DOHH2 (cell line): Measurements from ENCODE around the gene GUCY1A1.

ENCODE experiments used
- H3F3A ChIP-seq: fragments of 200-600 bp; sonication (generic), shearing (Covaris generic); 2 replicates; pipeline ENCODE4 v1.6.0; 2016; ENCODE audit warnings: antibody characterized with exemption, mild to moderate bottlenecking; ENCODE audit not compliant: control insufficient read depth, insufficient read depth
- H3K27ac ChIP-seq: fragments of 200-600 bp; sonication (generic); 2 replicates; pipeline ENCODE4 v1.5.1; 2014; ENCODE audit warnings: low read depth, mild to moderate bottlenecking, low read length, moderate library complexity
- H3K27me3 ChIP-seq: fragments of 200-600 bp; sonication (generic); 2 replicates; pipeline ENCODE4 v1.6.1; 2014; ENCODE audit warnings: mild to moderate bottlenecking, low read length, mixed read lengths; ENCODE audit not compliant: control insufficient read depth
- H3K36me3 ChIP-seq: fragments of 200-600 bp; sonication (generic); 2 replicates; pipeline ENCODE4 v1.6.1; 2014; ENCODE audit warnings: mild to moderate bottlenecking, low read length, moderate library complexity, mixed read lengths; ENCODE audit not compliant: control insufficient read depth
- H3K4me1 ChIP-seq: fragments of 200-600 bp; sonication (generic); 2 replicates; pipeline ENCODE4 v1.6.1; 2014; ENCODE audit warnings: mild to moderate bottlenecking, low read length, mixed read lengths; ENCODE audit not compliant: control insufficient read depth
- H3K4me2 ChIP-seq: fragments of 200-600 bp; sonication (generic); 2 replicates; pipeline ENCODE4 v1.6.0; 2014; ENCODE audit warnings: mild to moderate bottlenecking, low read length, moderate library complexity
- H3K4me3 ChIP-seq: fragments of 200-600 bp; sonication (generic); 2 replicates; pipeline ENCODE4 v1.5.1; 2014; ENCODE audit warnings: mild to moderate bottlenecking, low read length, mixed read lengths
- H3K79me2 ChIP-seq: fragments of 200-600 bp; sonication (generic); 2 replicates; pipeline ENCODE4 v1.6.1; 2014; ENCODE audit warnings: mild to moderate bottlenecking, low read length, mixed read lengths; ENCODE audit not compliant: control insufficient read depth
- H3K9me2 ChIP-seq: fragments of 200-600 bp; sonication (generic); replicated peaks from 2 replicates; pipeline ENCODE4 v1.6.1; 2014; ENCODE audit warnings: mild to moderate bottlenecking, low read length, mixed read lengths; ENCODE audit not compliant: control insufficient read depth
- H3K9me3 ChIP-seq: fragments of 200-600 bp; sonication (generic); 2 replicates; pipeline ENCODE4 v1.6.1; 2014; ENCODE audit warnings: antibody characterized with exemption, low read length, mixed read lengths; ENCODE audit not compliant: control insufficient read depth, insufficient read depth
- H4K20me1 ChIP-seq: fragments of 200-600 bp; sonication (generic); 2 replicates; pipeline ENCODE4 v1.6.0; 2014; ENCODE audit warnings: low read depth, mild to moderate bottlenecking, antibody characterized with exemption, low read length, moderate library complexity; ENCODE audit not compliant: control insufficient read depth, insufficient read depth
- EZH2phosphoT487 ChIP-seq: fragments of 200-600 bp; sonication (generic); IDR thresholded peaks from 2 replicates; pipeline ENCODE4 v1.6.1; 2017; ENCODE audit warnings: borderline replicate concordance, mild to moderate bottlenecking, antibody characterized with exemption, low read length, moderate library complexity, mixed read lengths
- TF ChIP-seq, protein P1 (sequence below): fragments of 200-600 bp; sonication (generic); IDR thresholded peaks from one replicate; pipeline ENCODE4 v1.5.1; 2014; ENCODE audit warnings: antibody characterized with exemption, mild to moderate bottlenecking, low read depth, low read length; ENCODE audit not compliant: poor library complexity, severe bottlenecking

Gene GUCY1A1

DNA sequence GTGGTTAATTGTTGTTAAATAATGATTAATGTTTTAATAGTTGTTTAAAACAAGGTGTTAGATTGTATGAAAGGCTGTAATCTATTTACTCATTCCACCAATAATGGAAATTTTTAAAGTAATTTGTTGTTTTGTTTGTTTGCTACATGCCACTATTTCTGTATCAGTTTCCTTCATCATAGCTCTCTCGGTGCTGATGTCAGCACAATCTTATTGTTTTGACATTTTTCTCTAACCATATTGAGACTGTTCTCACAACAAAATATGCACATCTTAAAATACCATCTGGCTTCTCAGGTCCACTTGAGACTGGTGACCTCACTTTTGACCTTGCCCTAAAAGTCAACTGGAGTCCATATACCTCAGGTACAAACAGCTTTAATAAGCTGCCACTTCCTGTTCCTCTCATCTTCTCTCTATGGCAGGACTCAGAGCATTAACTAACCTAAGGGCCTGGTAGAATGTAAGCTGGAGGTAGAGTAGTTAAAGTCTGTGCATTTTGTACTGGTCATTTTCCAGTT, 91.2 kb downstream of the GUCY1A1 start:
- Histone ChIP-seq H3K27ac (no peak overlapping the region), H3K79me2 (no peaks in the 10 kb centered on the region), H3K36me3 (no peaks in the 10 kb centered on the region), H3K27me3 (no peaks in the 10 kb centered on the region), H3K9me3 (peaks cover 5% of the 10 kb centered on the region; the same call in 1 of the 2 replicates), H3F3A (no peaks in the 10 kb centered on the region), H3K4me1 (no peaks in the 10 kb centered on the region), H4K20me1 (no peaks in the 10 kb centered on the region), H3K4me2 (no peak overlapping the region), H3K9me2 (no peaks in the 10 kb centered on the region), H3K4me3 (no peak overlapping the region)
- TF ChIP-seq, protein P1, sequence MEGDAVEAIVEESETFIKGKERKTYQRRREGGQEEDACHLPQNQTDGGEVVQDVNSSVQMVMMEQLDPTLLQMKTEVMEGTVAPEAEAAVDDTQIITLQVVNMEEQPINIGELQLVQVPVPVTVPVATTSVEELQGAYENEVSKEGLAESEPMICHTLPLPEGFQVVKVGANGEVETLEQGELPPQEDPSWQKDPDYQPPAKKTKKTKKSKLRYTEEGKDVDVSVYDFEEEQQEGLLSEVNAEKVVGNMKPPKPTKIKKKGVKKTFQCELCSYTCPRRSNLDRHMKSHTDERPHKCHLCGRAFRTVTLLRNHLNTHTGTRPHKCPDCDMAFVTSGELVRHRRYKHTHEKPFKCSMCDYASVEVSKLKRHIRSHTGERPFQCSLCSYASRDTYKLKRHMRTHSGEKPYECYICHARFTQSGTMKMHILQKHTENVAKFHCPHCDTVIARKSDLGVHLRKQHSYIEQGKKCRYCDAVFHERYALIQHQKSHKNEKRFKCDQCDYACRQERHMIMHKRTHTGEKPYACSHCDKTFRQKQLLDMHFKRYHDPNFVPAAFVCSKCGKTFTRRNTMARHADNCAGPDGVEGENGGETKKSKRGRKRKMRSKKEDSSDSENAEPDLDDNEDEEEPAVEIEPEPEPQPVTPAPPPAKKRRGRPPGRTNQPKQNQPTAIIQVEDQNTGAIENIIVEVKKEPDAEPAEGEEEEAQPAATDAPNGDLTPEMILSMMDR = no peak
- TF ChIP-seq EZH2phosphoT487 = no peak

DNA sequence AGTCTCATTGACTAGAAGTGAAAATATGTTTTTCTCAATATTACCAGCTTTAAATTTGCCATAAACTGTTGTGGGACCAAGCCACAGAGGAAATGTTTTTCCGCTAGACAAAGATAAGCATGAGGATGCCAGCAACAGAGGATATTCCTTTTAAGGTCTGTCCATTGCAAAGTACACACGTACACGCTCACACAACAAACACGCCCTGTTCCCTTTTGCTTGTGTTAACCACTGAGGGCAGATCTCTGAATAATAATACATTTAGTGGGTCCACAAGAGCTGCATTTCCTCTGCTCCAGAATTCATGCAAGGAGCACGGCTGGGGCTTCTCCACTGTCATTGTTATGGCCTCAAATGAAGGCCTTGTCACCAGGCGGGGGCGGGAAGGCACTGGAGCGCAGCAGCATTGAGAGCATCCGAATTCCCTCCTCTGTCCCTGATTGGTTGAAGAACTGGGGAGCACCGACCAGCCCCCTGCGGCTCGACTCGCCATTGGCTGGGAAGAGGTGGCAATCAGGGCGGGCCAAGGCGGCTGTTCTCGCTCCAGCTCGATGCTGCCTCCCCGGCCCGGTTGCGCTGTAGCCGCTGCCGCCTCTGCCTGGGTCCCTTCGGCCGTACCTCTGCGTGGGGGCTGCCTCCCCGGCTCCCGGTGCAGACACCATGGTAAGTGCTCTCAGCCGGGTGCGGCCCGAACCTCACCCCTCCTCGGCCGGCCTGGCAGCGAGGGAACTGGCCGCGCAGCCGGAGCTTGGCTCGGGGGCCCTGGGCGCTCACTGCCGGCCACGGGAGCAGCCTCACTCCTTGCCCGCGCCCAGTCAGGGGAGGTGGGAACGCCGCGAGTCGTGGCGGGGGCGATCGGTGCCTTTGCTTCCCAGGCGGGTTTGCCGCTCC, 92.1 kb downstream of the GUCY1A1 start, which contains the start of gene GUCY1B1:
GUCY1B1 (plus strand) TSS at position 541 of the 891 bp plus-strand sequence; CDS start at position 661, 120 bp downstream.
- Histone ChIP-seq H4K20me1 (no peaks in the 10 kb centered on the region), H3K4me3 (no peak within 1 kb of the TSS), H3K9me2 (no peaks in the 10 kb centered on the region), H3K79me2 (no peaks in the 10 kb centered on the region), H3K36me3 (no peaks in the 10 kb centered on the region), H3K27ac (no peak within 1 kb of the TSS), H3K4me1 (no peaks in the 10 kb centered on the region), H3K4me2 (no peak within 1 kb of the TSS), H3F3A (no peaks in the 10 kb centered on the region), H3K27me3 (no peaks in the 10 kb centered on the region), H3K9me3 (peaks cover 5% of the 10 kb centered on the region; the same call in 1 of the 2 replicates)
- TF ChIP-seq EZH2phosphoT487 = no peak
- TF ChIP-seq, protein P1 = no peak

GRCh38 chr4:155759372-155760252, 93.0 kb downstream of the GUCY1A1 start:
- Histone ChIP-seq H3K4me2 (no peak overlapping the region), H3K9me2 (no peaks in the 10 kb centered on the region), H3K27me3 (no peaks in the 10 kb centered on the region), H4K20me1 (no peaks in the 10 kb centered on the region), H3K27ac (no peak overlapping the region), H3K79me2 (no peaks in the 10 kb centered on the region), H3K9me3 (peaks cover 5% of the 10 kb centered on the region; the same call in 1 of the 2 replicates), H3F3A (no peaks in the 10 kb centered on the region), H3K36me3 (no peaks in the 10 kb centered on the region), H3K4me1 (no peaks in the 10 kb centered on the region), H3K4me3 (no peak overlapping the region)
- TF ChIP-seq, protein P1 = no peak
- no peak for TF ChIP-seq EZH2phosphoT487
